ENCODE results near the gene TMCO6.

GRCh38 chr5:140637371-140638100 is 1.7 kb upstream of the TMCO6 start:
- no peak for TF ChIP-seq CTCF (IDR thresholded peaks at IDR 0.05)
- TF ChIP-seq ATF1 (CRISPR knock-in tag; IDR thresholded peaks at IDR 0.05) = no peak
- no peak for TF ChIP-seq ZNF263 (CRISPR knock-in tag; IDR thresholded peaks at IDR 0.05; ENCODE audit: low read depth)
- no peak for TF ChIP-seq ZNF512 (CRISPR knock-in tag; IDR thresholded peaks at IDR 0.05; ENCODE audit: borderline replicate concordance)
- no peak for TF ChIP-seq ZBTB43 (CRISPR knock-in tag; IDR thresholded peaks at IDR 0.05)
- no peak for TF ChIP-seq ARID4B (CRISPR knock-in tag; IDR thresholded peaks at IDR 0.05; ENCODE audit: borderline replicate concordance)
- TF ChIP-seq USF2 (CRISPR knock-in tag; IDR thresholded peaks at IDR 0.05) = no peak
